DOHH2 (cell line): ENCODE measurements around the gene PHF21A.
A peak's percentile ranks its signal among the peaks of the same experiment; 100 is the strongest.

ENCODE experiments used
- H3F3A ChIP-seq: fragments of 200-600 bp; sonication (generic), shearing (Covaris generic); 2 replicates; pipeline ENCODE4 v1.6.0; 2016; ENCODE audit warnings: antibody characterized with exemption, mild to moderate bottlenecking; ENCODE audit not compliant: control insufficient read depth, insufficient read depth
- H3K27ac ChIP-seq: fragments of 200-600 bp; sonication (generic); 2 replicates; pipeline ENCODE4 v1.5.1; 2014; ENCODE audit warnings: low read depth, mild to moderate bottlenecking, low read length, moderate library complexity
- H3K27me3 ChIP-seq: fragments of 200-600 bp; sonication (generic); 2 replicates; pipeline ENCODE4 v1.6.1; 2014; ENCODE audit warnings: mild to moderate bottlenecking, low read length, mixed read lengths; ENCODE audit not compliant: control insufficient read depth
- H3K36me3 ChIP-seq: fragments of 200-600 bp; sonication (generic); 2 replicates; pipeline ENCODE4 v1.6.1; 2014; ENCODE audit warnings: mild to moderate bottlenecking, low read length, moderate library complexity, mixed read lengths; ENCODE audit not compliant: control insufficient read depth
- H3K4me1 ChIP-seq: fragments of 200-600 bp; sonication (generic); 2 replicates; pipeline ENCODE4 v1.6.1; 2014; ENCODE audit warnings: mild to moderate bottlenecking, low read length, mixed read lengths; ENCODE audit not compliant: control insufficient read depth
- H3K4me2 ChIP-seq: fragments of 200-600 bp; sonication (generic); 2 replicates; pipeline ENCODE4 v1.6.0; 2014; ENCODE audit warnings: mild to moderate bottlenecking, low read length, moderate library complexity
- H3K4me3 ChIP-seq: fragments of 200-600 bp; sonication (generic); 2 replicates; pipeline ENCODE4 v1.5.1; 2014; ENCODE audit warnings: mild to moderate bottlenecking, low read length, mixed read lengths
- H3K79me2 ChIP-seq: fragments of 200-600 bp; sonication (generic); 2 replicates; pipeline ENCODE4 v1.6.1; 2014; ENCODE audit warnings: mild to moderate bottlenecking, low read length, mixed read lengths; ENCODE audit not compliant: control insufficient read depth
- H3K9me2 ChIP-seq: fragments of 200-600 bp; sonication (generic); replicated peaks from 2 replicates; pipeline ENCODE4 v1.6.1; 2014; ENCODE audit warnings: mild to moderate bottlenecking, low read length, mixed read lengths; ENCODE audit not compliant: control insufficient read depth
- H3K9me3 ChIP-seq: fragments of 200-600 bp; sonication (generic); 2 replicates; pipeline ENCODE4 v1.6.1; 2014; ENCODE audit warnings: antibody characterized with exemption, low read length, mixed read lengths; ENCODE audit not compliant: control insufficient read depth, insufficient read depth
- H4K20me1 ChIP-seq: fragments of 200-600 bp; sonication (generic); 2 replicates; pipeline ENCODE4 v1.6.0; 2014; ENCODE audit warnings: low read depth, mild to moderate bottlenecking, antibody characterized with exemption, low read length, moderate library complexity; ENCODE audit not compliant: control insufficient read depth, insufficient read depth
- EZH2phosphoT487 ChIP-seq: fragments of 200-600 bp; sonication (generic); IDR thresholded peaks from 2 replicates; pipeline ENCODE4 v1.6.1; 2017; ENCODE audit warnings: borderline replicate concordance, mild to moderate bottlenecking, antibody characterized with exemption, low read length, moderate library complexity, mixed read lengths
- TF ChIP-seq, protein P1 (sequence below): fragments of 200-600 bp; sonication (generic); IDR thresholded peaks from one replicate; pipeline ENCODE4 v1.5.1; 2014; ENCODE audit warnings: antibody characterized with exemption, mild to moderate bottlenecking, low read depth, low read length; ENCODE audit not compliant: poor library complexity, severe bottlenecking

The PHF21A gene

GRCh38 chr11:45935349-45936064 lies 185.7 kb downstream of the PHF21A start:
- TF ChIP-seq, protein P1, sequence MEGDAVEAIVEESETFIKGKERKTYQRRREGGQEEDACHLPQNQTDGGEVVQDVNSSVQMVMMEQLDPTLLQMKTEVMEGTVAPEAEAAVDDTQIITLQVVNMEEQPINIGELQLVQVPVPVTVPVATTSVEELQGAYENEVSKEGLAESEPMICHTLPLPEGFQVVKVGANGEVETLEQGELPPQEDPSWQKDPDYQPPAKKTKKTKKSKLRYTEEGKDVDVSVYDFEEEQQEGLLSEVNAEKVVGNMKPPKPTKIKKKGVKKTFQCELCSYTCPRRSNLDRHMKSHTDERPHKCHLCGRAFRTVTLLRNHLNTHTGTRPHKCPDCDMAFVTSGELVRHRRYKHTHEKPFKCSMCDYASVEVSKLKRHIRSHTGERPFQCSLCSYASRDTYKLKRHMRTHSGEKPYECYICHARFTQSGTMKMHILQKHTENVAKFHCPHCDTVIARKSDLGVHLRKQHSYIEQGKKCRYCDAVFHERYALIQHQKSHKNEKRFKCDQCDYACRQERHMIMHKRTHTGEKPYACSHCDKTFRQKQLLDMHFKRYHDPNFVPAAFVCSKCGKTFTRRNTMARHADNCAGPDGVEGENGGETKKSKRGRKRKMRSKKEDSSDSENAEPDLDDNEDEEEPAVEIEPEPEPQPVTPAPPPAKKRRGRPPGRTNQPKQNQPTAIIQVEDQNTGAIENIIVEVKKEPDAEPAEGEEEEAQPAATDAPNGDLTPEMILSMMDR: no peak
- no peak for TF ChIP-seq EZH2phosphoT487
- Histone ChIP-seq H4K20me1 (no peaks in the 10 kb centered on the region), H3K4me3 (peak overlapping the region; percentile 25), H3K9me2 (no peaks in the 10 kb centered on the region), H3F3A (peaks cover 38% of the 10 kb centered on the region), H3K27me3 (no peaks in the 10 kb centered on the region), H3K4me1 (peaks cover 92% of the 10 kb centered on the region), H3K27ac (peak overlapping the region; percentile 36), H3K79me2 (peaks cover 31% of the 10 kb centered on the region), H3K4me2 (peak overlapping the region; percentile 75), H3K9me3 (no peaks in the 10 kb centered on the region), H3K36me3 (peaks cover 48% of the 10 kb centered on the region)

- no peak for TF ChIP-seq EZH2phosphoT487
- Histone ChIP-seq H3F3A (peaks cover 41% of the 10 kb centered on the region), H3K4me1 (peaks cover 97% of the 10 kb centered on the region), H3K4me3 (peak overlapping the region; percentile 78), H3K4me2 (peak overlapping the region; percentile 75), H3K9me3 (no peaks in the 10 kb centered on the region), H4K20me1 (no peaks in the 10 kb centered on the region), H3K36me3 (peaks cover 48% of the 10 kb centered on the region), H3K27ac (peak overlapping the region; percentile 98), H3K9me2 (no peaks in the 10 kb centered on the region), H3K27me3 (no peaks in the 10 kb centered on the region), H3K79me2 (peaks cover 31% of the 10 kb centered on the region)
Measured at GRCh38 chr11:45934580-45935318, 186.5 kb downstream of the PHF21A start.

DNA sequence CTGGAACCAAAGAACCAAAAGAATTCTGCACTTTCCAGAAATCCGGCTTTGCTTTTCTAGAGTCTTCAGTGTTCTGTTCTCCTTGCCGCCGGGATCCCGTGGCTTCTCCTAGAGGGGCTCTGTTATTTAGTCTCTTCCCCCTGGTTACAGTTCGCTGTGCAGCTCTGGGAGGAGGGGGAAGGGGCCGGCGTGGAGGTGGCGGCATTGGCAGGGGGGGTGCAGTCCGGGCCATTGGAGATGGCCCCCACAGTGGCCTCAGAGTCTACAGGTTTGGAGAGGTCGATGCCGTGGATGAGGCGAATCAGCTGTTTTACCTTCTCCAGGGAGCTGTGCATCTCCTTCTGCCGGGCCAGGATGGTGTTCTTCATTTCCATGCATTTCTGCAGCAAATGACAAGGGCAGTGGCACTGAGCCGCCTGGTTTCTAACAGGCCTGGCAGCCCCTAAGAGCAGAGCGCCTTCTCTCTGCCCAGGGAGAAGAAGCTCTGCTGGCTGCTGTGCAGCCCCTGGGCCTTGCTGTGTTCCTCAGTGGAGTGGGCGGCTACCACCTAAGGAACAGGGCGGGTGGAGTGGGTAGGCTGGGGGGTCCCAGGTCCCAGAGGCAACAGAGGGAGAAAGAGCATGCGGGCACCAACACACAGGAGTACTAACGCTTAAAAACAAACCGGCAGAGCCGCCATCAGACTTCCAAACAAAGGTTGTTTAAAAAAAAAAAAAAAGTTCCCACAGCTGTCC lies 187.2 kb downstream of the PHF21A start:
- no peaks in the 10 kb centered on the region for H4K20me1 ChIP-seq
- TF ChIP-seq, protein P1: no peak
- no peak for TF ChIP-seq EZH2phosphoT487
- H3K4me2 ChIP-seq: peak overlapping the region; percentile 75
- H3K36me3 ChIP-seq: peaks cover 48% of the 10 kb centered on the region
- H3F3A ChIP-seq: peaks cover 39% of the 10 kb centered on the region
- H3K79me2 ChIP-seq: peaks cover 36% of the 10 kb centered on the region
- no peaks in the 10 kb centered on the region for H3K9me2 ChIP-seq
- H3K4me3 ChIP-seq: peak overlapping the region; percentile 78
- H3K9me3 ChIP-seq: no peaks in the 10 kb centered on the region
- H3K4me1 ChIP-seq: peaks cover 97% of the 10 kb centered on the region
- H3K27me3 ChIP-seq: no peaks in the 10 kb centered on the region
- peak overlapping the region; percentile 98 for H3K27ac ChIP-seq
